Pancreas (tissue), 10 donors: Measurements from ENCODE around the gene EIF3M. TPM values are rescaled to one million over a fixed set of nuclear protein-coding genes. Genes with fewer than 3 reads are reported as not detected.

ENCODE experiments used
- ATAC-seq, 4 donors: fragments of 200-7000 bp; cut with Tn5 transposase; one replicate each; pipeline versions ENCODE4 v1.8.0 to v1.9.1; 2020; ENCODE audit warnings: mild to moderate bottlenecking in 4 of 4, moderate library complexity in 4 of 4
- DNase-seq, 6 donors: peaks; one replicate each; pipeline ENCODE4 v3.0.0-alpha.2; 2020
- FAIRE-seq: peaks from 2 replicates; lab custom pipeline; 2012; peaks lifted over from hg19 to GRCh38; lab: Jason Lieb, UNC
- H3K27ac ChIP-seq, 4 donors: fragments of 200-600 bp; sonication (generic); 1 replicate in 3 of 4; 2 replicates in 1 of 4; pipeline versions ENCODE4 v1.5.0 to v1.8.0; 2020
- H3K27me3 ChIP-seq, 4 donors: fragments of 200-600 bp; one replicate each; pipeline ENCODE4 v1.8.0; 2021
- H3K36me3 ChIP-seq, 3 donors: fragments of 200-600 bp; sonication (generic) in 1 of 3; one replicate each; pipeline versions ENCODE4 v1.5.0 to v1.8.0; 2020 to 2021
- H3K4me1 ChIP-seq, 3 donors: fragments of 200-600 bp; one replicate each; pipeline ENCODE4 v1.8.0; 2021
- H3K4me3 ChIP-seq, 4 donors: fragments of 200-600 bp; sonication (generic) in 2 of 4; one replicate each; pipeline versions ENCODE4 v1.5.0 to v1.8.0; 2020 to 2021
- H3K9me3 ChIP-seq, 4 donors: fragments of 200-600 bp; one replicate each; pipeline ENCODE4 v1.8.0; 2021
- WGBS, 2 donors: extraction: QIAGEN DNeasy Blood & Tissue Kit; methylation state at CpG; one replicate each; pipeline ENCODE4 v1.1.7; 2013; 5-methylcytosine and 5-hydroxymethylcytosine counted together
- intact Hi-C, 3 donors: fragments of 100-400 bp; cut with DNase I; formaldehyde crosslinking; loops; one replicate each; pipeline versions ENCODE4 v1.11.1 to v1.14.2; 2022
- polyA plus RNA-seq, 2 donors: library from polyadenylated mRNA; stranded (reverse); fragments of 200-250 nt; gene quantifications; one replicate each; pipeline ENCODE4 v1.2.3, GENCODE V29; 2013
- total RNA-seq, 6 donors: library from RNA; stranded (reverse); fragmentation: NEBNext Ultra II Directional in 4 of 6; extraction: Animal tissue kit (Norgen Biotek cat#: 25700) in 4 of 6; gene quantifications; one replicate each; pipeline versions ENCODE4 v1.2.1 to v1.2.4, GENCODE V29; 2021 to 2023
- TF ChIP-seq, protein P1 (sequence below), 4 donors: fragments of 200-600 bp; sonication (generic) in 3 of 4; IDR thresholded peaks; one replicate each; pipeline versions ENCODE4 v1.5.0 to v1.8.0; 2021; ENCODE audit warnings: antibody characterized with exemption in 4 of 4
- donor health status: healthy with polysubstance abuse.
- donor health status: DM: no; HTN: no; CAD: no; lungs with moderate emphysema.
- donor health status: DM: no; HTN: no; CAD: no.
- donor health status: control.
- donor health status: control.
- donor health status: Bipolar disorder and iron deficiency.
- donor health status: DM: yes; HTN: yes; CAD: no.
- donor health status: DM: no; HTN: no; CAD: no.
- donor health status: DM: no; HTN: no; CAD: no.
- donor health status: DM: yes; HTN: yes; CAD: no.

Gene EIF3M
- total and polyA plus RNA-seq, 8 donors = 102 to 203 (median 136) TPM

DNA sequence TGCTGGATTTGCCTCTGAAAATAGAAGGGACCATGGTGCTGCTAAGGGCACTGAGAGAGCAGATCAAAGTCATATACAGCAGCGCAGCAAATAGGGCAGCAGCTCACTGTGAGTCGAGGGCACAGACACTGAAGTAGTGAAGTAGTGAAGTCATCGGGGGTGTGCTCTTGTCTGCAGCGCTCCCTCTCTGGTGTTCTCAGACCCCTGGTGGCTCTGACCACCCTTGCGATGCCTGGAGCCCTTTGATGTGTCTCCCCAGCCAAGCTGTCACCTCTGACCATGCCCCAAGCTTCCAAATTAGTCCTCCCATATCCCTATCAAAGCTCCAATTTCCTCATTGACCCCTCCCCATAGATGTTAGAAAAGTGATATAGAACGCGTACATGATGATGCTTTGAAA is 27.7 kb upstream of the EIF3M start:
- intact Hi-C loops = no loop called here

DNA sequence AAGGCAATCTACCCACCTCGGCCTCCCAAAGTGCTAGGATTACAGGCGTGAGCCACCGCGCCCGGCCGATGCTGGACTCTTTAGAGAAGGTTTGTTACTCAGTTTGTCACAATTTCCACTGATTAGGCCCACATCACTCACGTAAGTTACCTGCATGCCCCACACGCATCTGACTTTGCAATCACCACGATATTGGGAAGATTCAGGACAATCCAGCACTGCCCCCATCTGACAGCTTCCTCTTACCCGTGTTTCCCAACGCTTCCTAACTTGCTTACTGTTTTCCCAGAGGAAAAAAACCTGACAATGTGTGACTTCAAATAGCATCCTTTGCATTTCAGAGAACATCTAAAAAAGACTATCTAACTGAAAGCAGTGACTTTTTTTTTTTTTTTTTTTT is 21.8 kb upstream of the EIF3M start:
- TF ChIP-seq, protein P1, sequence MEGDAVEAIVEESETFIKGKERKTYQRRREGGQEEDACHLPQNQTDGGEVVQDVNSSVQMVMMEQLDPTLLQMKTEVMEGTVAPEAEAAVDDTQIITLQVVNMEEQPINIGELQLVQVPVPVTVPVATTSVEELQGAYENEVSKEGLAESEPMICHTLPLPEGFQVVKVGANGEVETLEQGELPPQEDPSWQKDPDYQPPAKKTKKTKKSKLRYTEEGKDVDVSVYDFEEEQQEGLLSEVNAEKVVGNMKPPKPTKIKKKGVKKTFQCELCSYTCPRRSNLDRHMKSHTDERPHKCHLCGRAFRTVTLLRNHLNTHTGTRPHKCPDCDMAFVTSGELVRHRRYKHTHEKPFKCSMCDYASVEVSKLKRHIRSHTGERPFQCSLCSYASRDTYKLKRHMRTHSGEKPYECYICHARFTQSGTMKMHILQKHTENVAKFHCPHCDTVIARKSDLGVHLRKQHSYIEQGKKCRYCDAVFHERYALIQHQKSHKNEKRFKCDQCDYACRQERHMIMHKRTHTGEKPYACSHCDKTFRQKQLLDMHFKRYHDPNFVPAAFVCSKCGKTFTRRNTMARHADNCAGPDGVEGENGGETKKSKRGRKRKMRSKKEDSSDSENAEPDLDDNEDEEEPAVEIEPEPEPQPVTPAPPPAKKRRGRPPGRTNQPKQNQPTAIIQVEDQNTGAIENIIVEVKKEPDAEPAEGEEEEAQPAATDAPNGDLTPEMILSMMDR (IDR thresholded peaks at IDR 0.05) = no peak
- Histone ChIP-seq H3K4me3 (no peak overlapping the region), H3K36me3 (no peaks in the 10 kb centered on the region), H3K9me3 (no peaks in the 10 kb centered on the region), H3K27ac (no peak overlapping the region), H3K27me3 (no peaks in the 10 kb centered on the region), H3K4me1 (no peaks in the 10 kb centered on the region)
- no peak for DNase-seq
- 73 to 77% methylated on average over 11 of the region's 11 CpGs for WGBS, 2 donors
- no peak for FAIRE-seq
- intact Hi-C loops = no loop called here
- no peak for ATAC-seq

More for the DNA sequence above, 27.7 kb upstream of the EIF3M start:
- Histone ChIP-seq H3K27ac (no peak overlapping the region), H3K4me1 (no peaks in the 10 kb centered on the region), H3K4me3 (no peak overlapping the region), H3K27me3 (no peaks in the 10 kb centered on the region), H3K9me3 (no peaks in the 10 kb centered on the region), H3K36me3 (no peaks in the 10 kb centered on the region)
- DNase-seq = no peak
- FAIRE-seq = no peak
- TF ChIP-seq, protein P1 (IDR thresholded peaks at IDR 0.05) = no peak
- 82 to 89% methylated on average over 7 of the region's 7 CpGs for WGBS, 2 donors
- no peak for ATAC-seq

DNA sequence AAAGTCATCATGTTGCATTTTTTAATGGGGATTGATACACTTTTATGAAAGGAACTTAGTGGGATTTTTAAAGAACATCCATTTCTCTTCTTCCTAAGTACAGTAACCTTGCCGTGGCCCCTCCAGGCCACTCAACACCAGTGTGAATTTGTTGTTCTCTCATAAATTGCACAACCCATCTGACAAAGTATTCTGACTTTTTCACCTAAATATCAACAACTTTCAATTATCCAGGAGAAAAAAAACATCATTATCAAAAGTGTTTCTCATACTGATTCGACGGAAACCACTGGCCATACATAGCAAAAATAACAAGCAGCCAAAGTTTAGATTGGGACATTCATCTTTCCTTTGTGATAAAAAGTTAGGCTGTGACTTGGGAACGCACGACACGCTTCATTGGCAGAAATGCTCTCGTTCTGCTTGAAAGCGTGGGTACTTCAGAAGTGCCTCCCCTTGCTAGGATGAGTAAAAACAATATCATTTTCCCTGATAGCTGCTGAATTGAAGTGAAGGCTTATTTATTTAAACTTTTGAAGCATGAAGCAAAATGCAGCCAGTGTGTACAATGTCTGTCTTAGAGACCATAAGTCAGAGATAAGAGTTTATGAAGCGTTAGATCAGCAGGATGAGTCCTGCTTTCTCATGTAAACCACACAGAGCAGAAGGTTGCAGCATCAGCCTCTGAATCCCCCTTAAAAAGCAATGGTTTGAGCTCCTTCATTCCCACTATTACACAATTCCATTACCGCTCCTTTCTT is 20.6 kb upstream of the EIF3M start:
- no peaks in the 10 kb centered on the region for H3K27me3 ChIP-seq
- DNase-seq (no peak), ATAC-seq (no peak), FAIRE-seq (no peak)
- WGBS, 2 donors = 69 to 71% methylated on average over 10 of the region's 10 CpGs
- intact Hi-C loops = no loop called here
- H3K27ac ChIP-seq = no peak overlapping the region
- no peak overlapping the region for H3K4me3 ChIP-seq
- H3K36me3 ChIP-seq = no peaks in the 10 kb centered on the region
- TF ChIP-seq, protein P1 (IDR thresholded peaks at IDR 0.05) = no peak
- no peaks in the 10 kb centered on the region for H3K9me3 ChIP-seq
- no peaks in the 10 kb centered on the region for H3K4me1 ChIP-seq

DNA sequence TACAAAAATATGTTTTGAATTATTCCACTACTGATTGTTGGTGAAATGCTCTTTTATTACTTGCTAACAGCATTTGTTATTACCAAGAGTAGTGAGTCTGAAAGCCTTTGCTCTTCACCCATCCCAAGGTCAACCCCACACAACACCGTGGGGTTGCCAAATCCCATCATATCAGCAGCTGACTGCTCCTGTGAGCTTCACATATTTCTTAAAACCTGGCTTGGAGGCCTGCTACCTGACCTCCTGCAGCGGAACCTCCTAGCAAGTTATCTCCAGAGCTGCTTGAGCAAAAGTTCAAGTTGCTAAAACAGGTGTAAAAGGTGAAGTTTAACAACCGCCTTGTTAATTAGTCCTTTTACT is 20.1 kb upstream of the EIF3M start:
- ATAC-seq (no peak), DNase-seq (no peak), FAIRE-seq (no peak)
- no peak overlapping the region for H3K27ac ChIP-seq
- no peaks in the 10 kb centered on the region for H3K9me3 ChIP-seq
- TF ChIP-seq, protein P1 (IDR thresholded peaks at IDR 0.05) = no peak
- intact Hi-C loops = no loop called here
- WGBS, 2 donors = 37 to 42% methylated on average over 3 of the region's 3 CpGs
- no peaks in the 10 kb centered on the region for H3K27me3 ChIP-seq
- no peaks in the 10 kb centered on the region for H3K4me1 ChIP-seq
- H3K36me3 ChIP-seq = no peaks in the 10 kb centered on the region
- H3K4me3 ChIP-seq = no peak overlapping the region

DNA sequence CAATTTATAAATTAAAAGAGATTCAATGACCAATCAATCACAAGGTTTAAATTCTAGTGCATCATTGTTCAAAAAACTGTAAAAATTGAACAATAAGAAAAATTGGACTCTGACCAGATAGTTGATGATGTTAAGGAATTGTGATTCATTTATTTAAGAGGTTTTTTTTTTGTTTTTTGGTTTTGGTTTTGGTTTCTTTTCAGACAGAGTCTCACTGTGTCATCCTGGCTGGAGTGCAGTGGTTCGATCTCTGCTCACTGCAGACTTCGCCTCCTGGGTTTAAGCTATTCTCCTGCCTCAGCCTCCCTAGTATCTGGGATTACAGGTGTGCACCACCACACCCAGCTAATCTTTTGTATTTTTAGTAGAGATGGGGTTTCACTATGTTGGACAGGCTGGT is 17.1 kb upstream of the EIF3M start:
- no peaks in the 10 kb centered on the region for H3K4me1 ChIP-seq
- TF ChIP-seq, protein P1 (IDR thresholded peaks at IDR 0.05) = no peak
- no peak for FAIRE-seq
- WGBS, 2 donors = 82 to 95% methylated on average over 2 of the region's 2 CpGs
- no peak for ATAC-seq
- H3K9me3 ChIP-seq = no peaks in the 10 kb centered on the region
- DNase-seq = no peak
- intact Hi-C loops = no loop called here
- H3K36me3 ChIP-seq = no peaks in the 10 kb centered on the region
- H3K27me3 ChIP-seq = peaks cover 0 to 3% (median 0%) of the 10 kb centered on the region in 4 donors
- H3K27ac ChIP-seq = no peak overlapping the region
- H3K4me3 ChIP-seq = no peak overlapping the region
